IMR-90 (cell line): ENCODE data around the gene ASPRV1. TPM values are rescaled to one million over a fixed set of nuclear protein-coding genes. Genes with fewer than 3 reads are reported as not detected.

Source experiments
- ATAC-seq: fragments of 200-7000 bp; cut with Tn5 transposase; 2 replicates; pipeline ENCODE4 v1.9.1; 2020; ENCODE audit warnings: low read depth, mild to moderate bottlenecking, moderate library complexity
- BruUV-seq: library from RNA; stranded (reverse); fragments of 400-500 nt; replicated peaks from 2 replicates; lab custom pipeline; 2021; lab: Mats Ljungman, UMichigan
- CTCF ChIA-PET: fragments of 300-600 bp; formaldehyde crosslinking; extraction: SDS; loops from one replicate; lab custom pipeline; 2021; ENCODE audit warnings: antibody characterized with exemption; lab: Yijun Ruan, JAX
- POLR2A ChIA-PET: fragments of 300-600 bp; sonication (Branson Sonifier 250); formaldehyde crosslinking; loops from one replicate; lab custom pipeline; 2022; ENCODE audit warnings: antibody characterized with exemption; ENCODE audit not compliant: unreplicated experiment; lab: Charles Lee
- DNase-seq: peaks from one replicate; pipeline ENCODE4 v3.0.0; 2013
- H2AFZ ChIP-seq: replicated peaks from 2 replicates; pipeline ENCODE3; 2013; ENCODE audit warnings: low read length, mild to moderate bottlenecking; ENCODE audit not compliant: poor library complexity
- H2AK5ac ChIP-seq: 2 replicates; pipeline ENCODE4 v1.6.1; 2013; ENCODE audit warnings: low read depth, low read length, inconsistent platforms
- H2AK9ac ChIP-seq: replicated peaks from 2 replicates; pipeline ENCODE3; 2013; ENCODE audit warnings: mild to moderate bottlenecking, low read depth, low read length, moderate library complexity; ENCODE audit not compliant: poor library complexity
- H2BK120ac ChIP-seq: 2 replicates; pipeline ENCODE4 v1.6.1; 2013; ENCODE audit warnings: low read depth, low read length, inconsistent platforms
- H2BK15ac ChIP-seq: 3 replicates; pipeline ENCODE4 v1.6.1; 2013; ENCODE audit warnings: low read depth, low read length, inconsistent platforms
- H2BK20ac ChIP-seq: 2 replicates; pipeline ENCODE4 v1.6.1; 2013; ENCODE audit warnings: low read depth, mild to moderate bottlenecking, inconsistent platforms, low read length, moderate library complexity
- H2BK5ac ChIP-seq: 2 replicates; pipeline ENCODE4 v1.6.1; 2013; ENCODE audit warnings: mild to moderate bottlenecking, low read depth, low read length, inconsistent platforms; ENCODE audit not compliant: poor library complexity, severe bottlenecking
- H3K14ac ChIP-seq: replicated peaks from 2 replicates; pipeline ENCODE4 v1.6.1; 2013; ENCODE audit warnings: low read depth, low read length, inconsistent platforms
- H3K18ac ChIP-seq: 2 replicates; pipeline ENCODE4 v1.6.1; 2013; ENCODE audit warnings: low read depth, low read length, control low read depth
- H3K23ac ChIP-seq: 2 replicates; pipeline ENCODE4 v1.6.1; 2013; ENCODE audit warnings: low read depth, low read length, inconsistent platforms
- H3K27ac ChIP-seq: 2 replicates; pipeline ENCODE4 v1.5.1; 2013; ENCODE audit warnings: mild to moderate bottlenecking, control low read depth, low read length; ENCODE audit not compliant: insufficient read depth
- H3K27me3 ChIP-seq: 2 replicates; pipeline ENCODE4 v1.6.1; 2013; ENCODE audit warnings: low read length; ENCODE audit not compliant: control insufficient read depth, insufficient read depth
- H3K36me3 ChIP-seq: 2 replicates; pipeline ENCODE4 v1.6.1; 2013; ENCODE audit warnings: low read length, mixed read lengths; ENCODE audit not compliant: control insufficient read depth, insufficient read depth
- H3K4ac ChIP-seq: 2 replicates; pipeline ENCODE4 v1.6.1; 2013; ENCODE audit warnings: low read depth, low read length, inconsistent platforms
- H3K4me1 ChIP-seq: 2 replicates; pipeline ENCODE4 v1.6.1; 2013; ENCODE audit warnings: low read length, mixed read lengths; ENCODE audit not compliant: control insufficient read depth, insufficient read depth
- H3K4me2 ChIP-seq: 2 replicates; pipeline ENCODE4 v1.6.1; 2013; ENCODE audit warnings: low read depth, mild to moderate bottlenecking, control low read depth, low read length, moderate library complexity
- H3K4me3 ChIP-seq: 2 replicates; pipeline ENCODE4 v1.5.1; 2013; ENCODE audit warnings: low read depth, mild to moderate bottlenecking, control low read depth, low read length, moderate library complexity; ENCODE audit not compliant: insufficient read depth
- H3K56ac ChIP-seq: 2 replicates; pipeline ENCODE4 v1.6.1; 2013; ENCODE audit warnings: low read length, inconsistent platforms; ENCODE audit not compliant: insufficient read depth; ENCODE audit errors: extremely low read depth
- H3K79me1 ChIP-seq, 2 experiments: 2 replicates each; pipeline ENCODE4 v1.6.1; 2013; ENCODE audit warnings: low read length in 2 of 2, inconsistent platforms in 1 of 2, low read depth in 1 of 2
- H3K9ac ChIP-seq: 2 replicates; pipeline ENCODE4 v1.6.1; 2013; ENCODE audit warnings: low read depth, low read length, control low read depth
- H3K9me1 ChIP-seq: 2 replicates; pipeline ENCODE4 v1.6.1; 2013; ENCODE audit warnings: low read length, inconsistent platforms; ENCODE audit not compliant: insufficient read depth
- H3K9me3 ChIP-seq: 2 replicates; pipeline ENCODE4 v1.6.1; 2013; ENCODE audit warnings: low read length; ENCODE audit not compliant: control insufficient read depth, insufficient read depth
- H4K20me1 ChIP-seq: 2 replicates; pipeline ENCODE4 v1.6.1; 2013; ENCODE audit warnings: low read length, inconsistent platforms; ENCODE audit not compliant: insufficient read depth
- H4K5ac ChIP-seq: 2 replicates; pipeline ENCODE4 v1.6.1; 2013; ENCODE audit warnings: mild to moderate bottlenecking, low read depth, low read length, control low read depth
- H4K8ac ChIP-seq, 2 experiments: 2 replicates each; pipeline ENCODE4 v1.6.1; 2013; ENCODE audit warnings: low read depth in 2 of 2, low read length in 2 of 2, control low read depth in 1 of 2, inconsistent platforms in 1 of 2
- H4K91ac ChIP-seq: 2 replicates; pipeline ENCODE4 v1.6.1; 2013; ENCODE audit warnings: low read depth, low read length, inconsistent platforms; ENCODE audit not compliant: insufficient read depth
- BHLHE40 ChIP-seq: fragments of 150-350 bp; IDR thresholded peaks from 2 replicates; pipeline ENCODE4 v1.6.1; 2016; ENCODE audit warnings: mild to moderate bottlenecking, low read depth, low read length
- MAFK ChIP-seq: IDR thresholded peaks from 2 replicates; pipeline ENCODE4 v1.6.1; 2012; ENCODE audit warnings: low read depth, low read length, improper control_type of control experiment
- RCOR1 ChIP-seq: IDR thresholded peaks from 2 replicates; pipeline ENCODE4 v1.6.1; 2012; ENCODE audit warnings: mild to moderate bottlenecking, low read length, improper control_type of control experiment; ENCODE audit not compliant: insufficient replicate concordance
- WGBS, 2 experiments: methylation state at CpG; one replicate each; pipeline versions ENCODE4 v1.1.5 to v1.1.7; 2013; ENCODE audit warnings: missing lambda C conversion rate in 2 of 2; ENCODE audit not compliant: insufficient read length in 1 of 2; ENCODE audit errors: extremely low coverage in 2 of 2; 5-methylcytosine and 5-hydroxymethylcytosine counted together
- dilution Hi-C: fragments of 300-500 bp; cut with HindIII; formaldehyde crosslinking; loops from one replicate; pipeline ENCODE4 v1.14.3; 2018; ENCODE audit warnings: low sequenced_read_pairs; ENCODE audit not compliant: unreplicated experiment
- in situ Hi-C: fragments of 300-500 bp; cut with MboI; formaldehyde crosslinking; loops from 3 replicates; pipeline ENCODE4 v1.14.3; 2019; ENCODE audit warnings: low sequenced_read_pairs, inconsistent platforms, mixed read lengths
- intact Hi-C: fragments of 100-400 bp; cut with micrococcal nuclease; formaldehyde crosslinking; loops from 2 replicates; pipeline ENCODE4 v1.10.0; 2022
- polyA plus RNA-seq, 3 experiments: library from polyadenylated mRNA; depleted of rRNA; stranded (reverse); fragments of >200 nt; gene quantifications; 2 replicates each; pipeline ENCODE4 v1.2.3, GENCODE V29; 2012; ENCODE audit warnings: low replicate concordance in 1 of 3
- total RNA-seq: library from RNA; depleted of rRNA; stranded (reverse); fragments of >200 nt; gene quantifications from 2 replicates; pipeline ENCODE4 v1.2.3, GENCODE V29; 2012

The ASPRV1 gene
- total and polyA plus RNA-seq, 2 of the 4 experiments (the other 2 are of a cell fraction): 0.14 to 0.18 TPM

GRCh38 chr2:69945441-69945840 lies 16.0 kb downstream of the ASPRV1 start:
- POLR2A ChIA-PET: no interaction called here

More at GRCh38 chr2:69945441-69945840, 16.0 kb downstream of the ASPRV1 start:
- Histone ChIP-seq H3K9ac (no peak overlapping the region), H3K18ac (no peak overlapping the region), H3K27me3 (no peaks in the 10 kb centered on the region), H3K4me1 (peaks cover 8% of the 10 kb centered on the region), H2BK15ac (0 out of 3 replicates have a peak overlapping the region, but pooled peaks have one; percentile 70), H2BK120ac (peak overlapping the region; percentile 71; the same call in 1 of the 2 replicates), H4K91ac (peak overlapping the region; percentile 50), H4K5ac (no peak overlapping the region), H2BK5ac (no peak overlapping the region), H2BK20ac (peak overlapping the region; percentile 16; the same call in 1 of the 2 replicates), H2AFZ (peak overlapping the region; percentile 35), H3K4ac (peak overlapping the region; percentile 35), H4K20me1 (no peaks in the 10 kb centered on the region), H2AK9ac (peak overlapping the region; percentile 75), H3K23ac (no peak overlapping the region), H3K56ac (no peak overlapping the region), H3K27ac (no peak overlapping the region; the same call in 1 of the 2 replicates), H4K8ac (peak overlapping the region in 1 of 2 experiments; percentile 7; a peak in 3 of 4 replicates), H3K79me1 (no peaks in the 10 kb centered on the region), H3K9me1 (peaks cover 20% of the 10 kb centered on the region), H3K4me3 (no peak overlapping the region), H3K4me2 (no peak overlapping the region), H2AK5ac (peak overlapping the region; percentile 93), H3K9me3 (no peaks in the 10 kb centered on the region), H3K36me3 (peaks cover 7% of the 10 kb centered on the region), H3K14ac (peak overlapping the region; percentile 52; the same call in 1 of the 2 replicates)
- CTCF ChIA-PET: interaction anchor here (1.0 kb wide), 1 partner anchor 221 kb away, joined by 3 read pairs; no protein-coding TSS in a partner anchor
- intact Hi-C loops: no loop called here
- WGBS, 2 experiments: 88% methylated on average over 4 of the region's 8 CpGs; no CpG with 5 or more reads in 1 of the 2 experiments
- dilution Hi-C loops: no loop called here
- in situ Hi-C loops: no loop called here
- no TSS peak for BruUV-seq
- DNase-seq: no peak
- ATAC-seq: no peak
- TF ChIP-seq BHLHE40 (no peak), MAFK (no peak), RCOR1 (no peak)
